GM19372 (cell line): ENCODE measurements around the gene MZF1.

Experiments used
- ATAC-seq: cut with Tn5 transposase; IDR thresholded peaks from one replicate; pipeline ENCODE4 v1.9.1; 2021; ENCODE audit warnings: mild to moderate bottlenecking, low read depth, moderate library complexity; ENCODE audit not compliant: unreplicated experiment

Gene MZF1

GRCh38 chr19:58515259-58515658 is 57.9 kb downstream of the MZF1 start:
- ATAC-seq: no peak

GRCh38 chr19:58514564-58515022 is 58.5 kb downstream of the MZF1 start:
- ATAC-seq: no peak

GRCh38 chr19:58513694-58514563 is 59.2 kb downstream of the MZF1 start:
- peak; percentile 79 for ATAC-seq

- peak; percentile 3 for ATAC-seq
Measured at GRCh38 chr19:58513213-58513693, 59.9 kb downstream of the MZF1 start.
